K562 treated with DMSO at 1 percent for 48 hours (cell line): ENCODE data around the gene CNTNAP4. TPM values are rescaled to one million over a fixed set of nuclear protein-coding genes. Genes with fewer than 3 reads are reported as not detected.

Source experiments
- total RNA-seq: library from RNA; unstranded; fragments of 300-600 nt; gene quantifications from 2 replicates; pipeline ENCODE4 v1.2.3, GENCODE V29; 2022; ENCODE audit warnings: low replicate concordance; ENCODE audit errors: extremely low read depth

CNTNAP4 gene
- total RNA-seq: not detected in 2 replicates

GRCh38 chr16:76276745-76277438 lies at the start of gene CNTNAP4:
Gene CNTNAP4 (plus strand): TSS chr16:76277401. CDS start chr16:76277663, 262 bp downstream.

